NCI-H526 treated with DMSO at 0.1 percent for 48 hours (cell line): ENCODE data around the gene C22orf39.

ENCODE experiments used
- DNase-seq: peaks from one replicate; lab custom pipeline; 2025; lab: John Stamatoyannopoulos, UW

The C22orf39 gene

GRCh38 chr22:19447330-19448075, at the start of gene C22orf39:
Gene C22orf39 (minus strand): TSS chr22:19447711. CDS start chr22:19447688, 23 bp downstream.
- peak; percentile 84 for DNase-seq

GRCh38 chr22:19497245-19497644, 49.7 kb upstream of the C22orf39 start:
- no peak for DNase-seq

- DNase-seq = no peak
Observed at GRCh38 chr22:19496324-19496630, 48.8 kb upstream of the C22orf39 start.

GRCh38 chr22:19495562-19496323, 48.2 kb upstream of the C22orf39 start:
- DNase-seq = no peak

- no peak for DNase-seq
Observed at GRCh38 chr22:19494676-19495173, 47.2 kb upstream of the C22orf39 start.

GRCh38 chr22:19494001-19494560, 46.6 kb upstream of the C22orf39 start:
- DNase-seq = no peak

- DNase-seq = no peak
Observed at GRCh38 chr22:19492504-19493174, 45.1 kb upstream of the C22orf39 start.

GRCh38 chr22:19490628-19491230, 43.2 kb upstream of the C22orf39 start:
- DNase-seq = no peak

- DNase-seq = no peak
Observed at GRCh38 chr22:19488884-19489843, 41.7 kb upstream of the C22orf39 start.

- DNase-seq = no peak
Observed at GRCh38 chr22:19488285-19488684, 40.8 kb upstream of the C22orf39 start.

- DNase-seq = no peak
Observed at GRCh38 chr22:19483481-19484244, 36.2 kb upstream of the C22orf39 start.

- DNase-seq = no peak
Observed at GRCh38 chr22:19482297-19482696, 34.8 kb upstream of the C22orf39 start.

- DNase-seq = no peak
Observed at GRCh38 chr22:19480789-19481188, 33.3 kb upstream of the C22orf39 start.

GRCh38 chr22:19480173-19480568, 32.7 kb upstream of the C22orf39 start:
- DNase-seq = no peak

GRCh38 chr22:19479355-19480172, 32.1 kb upstream of the C22orf39 start, which contains the start of gene CDC45:
Gene CDC45 (plus strand): TSS chr22:19479920. CDS start chr22:19479969, 49 bp downstream.
- DNase-seq = peak; percentile 94

GRCh38 chr22:19478901-19479354, 31.4 kb upstream of the C22orf39 start, which contains the start of gene UFD1:
Gene UFD1 (minus strand): TSS chr22:19479193. CDS start chr22:19479085, 108 bp downstream.
- peak; percentile 78 for DNase-seq

- no peak for DNase-seq
Observed at GRCh38 chr22:19478045-19478900, 30.8 kb upstream of the C22orf39 start.
